HepG2 (cell line): ENCODE measurements around the gene TRPV2. TPM values are rescaled to one million over a fixed set of nuclear protein-coding genes. Genes with fewer than 3 reads are reported as not detected.

Source experiments
- EP300 ChIP-seq, 3 experiments: sonication (generic) in 1 of 3; formaldehyde crosslinking in 1 of 3; IDR thresholded peaks; 2 replicates each; pipeline versions ENCODE4 v1.5.1 to v1.6.1; 2011 to 2020; ENCODE audit warnings: low read depth in 2 of 3, low read length in 2 of 3, borderline replicate concordance in 1 of 3, improper control_type of control experiment in 1 of 3, mild to moderate bottlenecking in 1 of 3, missing genetic modification reagents in 1 of 3, moderate library complexity in 1 of 3
- HMG20A ChIP-seq: IDR thresholded peaks from 2 replicates; pipeline ENCODE4 v1.6.1; 2016; ENCODE audit warnings: borderline replicate concordance
- JDP2 ChIP-seq: sonication (generic); formaldehyde crosslinking; IDR thresholded peaks from 2 replicates; pipeline ENCODE4 v1.8.1; 2022; ENCODE audit warnings: missing genetic modification reagents, borderline replicate concordance
- MATR3 ChIP-seq: sonication (generic); formaldehyde crosslinking; IDR thresholded peaks from 2 replicates; pipeline ENCODE4 v1.4.0; 2020; ENCODE audit warnings: missing genetic modification reagents
- MTF1 ChIP-seq: sonication (generic); formaldehyde crosslinking; IDR thresholded peaks from 2 replicates; pipeline ENCODE4 v1.5.0; 2020; ENCODE audit warnings: missing genetic modification reagents
- MTF2 ChIP-seq: sonication (generic); formaldehyde crosslinking; IDR thresholded peaks from 2 replicates; pipeline ENCODE4 v1.5.0; 2020; ENCODE audit warnings: missing genetic modification reagents, borderline replicate concordance
- PBX3 ChIP-seq: sonication (generic); formaldehyde crosslinking; IDR thresholded peaks from 2 replicates; pipeline ENCODE4 v1.8.1; 2023; ENCODE audit warnings: missing genetic modification reagents, inconsistent platforms, borderline replicate concordance
- RFX1 ChIP-seq: fragments of 450-650 bp; IDR thresholded peaks from 2 replicates; pipeline ENCODE4 v1.6.1; 2017
- TBP ChIP-seq: sonication (generic); formaldehyde crosslinking; IDR thresholded peaks from 2 replicates; pipeline ENCODE4 v1.5.0; 2020; ENCODE audit warnings: missing genetic modification reagents
- ZNF235 ChIP-seq: sonication (generic); formaldehyde crosslinking; IDR thresholded peaks from 2 replicates; pipeline ENCODE4 v1.8.1; 2023; ENCODE audit warnings: mild to moderate bottlenecking, missing genetic modification reagents, borderline replicate concordance
- ZNF260 ChIP-seq: sonication (generic); formaldehyde crosslinking; IDR thresholded peaks from 2 replicates; pipeline ENCODE4 v1.4.0; 2020; ENCODE audit warnings: missing genetic modification reagents, low read depth, mild to moderate bottlenecking, borderline replicate concordance
- ZNF775 ChIP-seq: sonication (generic); formaldehyde crosslinking; IDR thresholded peaks from 2 replicates; pipeline ENCODE4 v1.4.0; 2020; ENCODE audit warnings: missing genetic modification reagents, mild to moderate bottlenecking, moderate library complexity, borderline replicate concordance
- ZSCAN30 ChIP-seq: sonication (generic); formaldehyde crosslinking; IDR thresholded peaks from 2 replicates; pipeline ENCODE4 v1.5.0; 2020; ENCODE audit warnings: mild to moderate bottlenecking, missing genetic modification reagents
- polyA plus RNA-seq, 8 experiments: library from polyadenylated mRNA; depleted of rRNA in 3 of 8; stranded (reverse) in 7 of 8; unstranded in 1 of 8; fragments of >200 nt; fragmentation: Illumina TruSeq in 4 of 8; extraction: Trizol in 4 of 8; gene quantifications; 2 replicates each; pipeline versions ENCODE4 v1.2.1 to v1.2.3, GENCODE V29; 2011 to 2016; ENCODE audit warnings: low read depth in 4 of 8, missing spikeins in 1 of 8, mixed read lengths in 1 of 8; ENCODE audit not compliant: insufficient read depth in 1 of 8
- total RNA-seq, 5 experiments: library from RNA; depleted of rRNA; stranded (reverse); fragments of >200 nt; fragmentation: Illumina TruSeq; extraction: Trizol; gene quantifications; 2 replicates each; pipeline ENCODE4 v1.2.3, GENCODE V29; 2016; ENCODE audit warnings: low read depth in 1 of 5
- TF ChIP-seq, protein P1 (sequence below): sonication (generic); formaldehyde crosslinking; IDR thresholded peaks from 2 replicates; pipeline ENCODE4 v1.4.0; 2020; ENCODE audit warnings: missing genetic modification reagents, borderline replicate concordance
- TF ChIP-seq, protein P2 (sequence below): sonication (generic); formaldehyde crosslinking; IDR thresholded peaks from 2 replicates; pipeline ENCODE4 v1.5.0; 2020; ENCODE audit warnings: mild to moderate bottlenecking, missing genetic modification reagents
- TF ChIP-seq, protein P3 (sequence below): sonication (generic); formaldehyde crosslinking; IDR thresholded peaks from 2 replicates; pipeline ENCODE4 v1.4.0; 2020; ENCODE audit warnings: missing genetic modification reagents

TRPV2 gene
- total and polyA plus RNA-seq, 2 of the 13 experiments (the other 11 are each of a cell fraction or from before 2014, with no cell fraction given) = 13.6 to 21.3 TPM

DNA sequence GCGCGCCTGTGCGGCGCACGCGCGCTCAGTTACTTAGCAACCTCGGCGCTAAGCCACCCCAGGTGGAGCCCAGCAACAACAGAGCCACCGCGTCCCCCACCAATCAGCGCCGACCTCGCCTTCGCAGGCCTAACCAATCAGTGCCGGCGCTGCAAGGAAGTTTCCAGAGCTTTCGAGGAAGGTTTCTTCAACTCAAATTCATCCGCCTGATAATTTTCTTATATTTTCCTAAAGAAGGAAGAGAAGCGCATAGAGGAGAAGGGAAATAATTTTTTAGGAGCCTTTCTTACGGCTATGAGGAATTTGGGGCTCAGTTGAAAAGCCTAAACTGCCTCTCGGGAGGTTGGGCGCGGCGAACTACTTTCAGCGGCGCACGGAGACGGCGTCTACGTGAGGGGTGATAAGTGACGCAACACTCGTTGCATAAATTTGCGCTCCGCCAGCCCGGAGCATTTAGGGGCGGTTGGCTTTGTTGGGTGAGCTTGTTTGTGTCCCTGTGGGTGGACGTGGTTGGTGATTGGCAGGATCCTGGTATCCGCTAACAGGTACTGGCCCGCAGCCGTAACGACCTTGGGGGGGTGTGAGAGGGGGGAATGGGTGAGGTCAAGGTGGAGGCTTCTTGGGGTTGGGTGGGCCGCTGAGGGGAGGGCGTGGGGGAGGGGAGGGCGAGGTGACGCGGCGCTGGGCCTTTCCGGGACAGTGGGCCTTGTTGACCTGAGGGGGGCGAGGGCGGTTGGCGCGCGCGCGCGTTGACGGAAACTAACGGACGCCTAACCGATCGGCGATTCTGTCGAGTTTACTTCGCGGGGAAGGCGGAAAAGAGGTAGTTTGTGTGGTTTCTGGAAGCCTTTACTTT lies 34.5 kb upstream of the TRPV2 start, which contains the start of gene UBB (continued):
- TF ChIP-seq, protein P1, sequence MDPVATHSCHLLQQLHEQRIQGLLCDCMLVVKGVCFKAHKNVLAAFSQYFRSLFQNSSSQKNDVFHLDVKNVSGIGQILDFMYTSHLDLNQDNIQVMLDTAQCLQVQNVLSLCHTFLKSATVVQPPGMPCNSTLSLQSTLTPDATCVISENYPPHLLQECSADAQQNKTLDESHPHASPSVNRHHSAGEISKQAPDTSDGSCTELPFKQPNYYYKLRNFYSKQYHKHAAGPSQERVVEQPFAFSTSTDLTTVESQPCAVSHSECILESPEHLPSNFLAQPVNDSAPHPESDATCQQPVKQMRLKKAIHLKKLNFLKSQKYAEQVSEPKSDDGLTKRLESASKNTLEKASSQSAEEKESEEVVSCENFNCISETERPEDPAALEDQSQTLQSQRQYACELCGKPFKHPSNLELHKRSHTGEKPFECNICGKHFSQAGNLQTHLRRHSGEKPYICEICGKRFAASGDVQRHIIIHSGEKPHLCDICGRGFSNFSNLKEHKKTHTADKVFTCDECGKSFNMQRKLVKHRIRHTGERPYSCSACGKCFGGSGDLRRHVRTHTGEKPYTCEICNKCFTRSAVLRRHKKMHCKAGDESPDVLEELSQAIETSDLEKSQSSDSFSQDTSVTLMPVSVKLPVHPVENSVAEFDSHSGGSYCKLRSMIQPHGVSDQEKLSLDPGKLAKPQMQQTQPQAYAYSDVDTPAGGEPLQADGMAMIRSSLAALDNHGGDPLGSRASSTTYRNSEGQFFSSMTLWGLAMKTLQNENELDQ (CRISPR knock-in tag) = no peak
- TF ChIP-seq ZSCAN30 (peak; percentile 64; the same call in 1 of the 2 replicates), ZNF235 (no peak; the same call in 1 of the 2 replicates), ZNF260 (CRISPR knock-in tag) (no peak), PBX3 (CRISPR knock-in tag) (no peak), ZNF775 (CRISPR knock-in tag) (peak; percentile 43; the same call in 1 of the 2 replicates), MATR3 (CRISPR knock-in tag) (no peak), TBP (CRISPR knock-in tag) (no peak), JDP2 (no peak), RFX1 (peak; percentile 74), HMG20A (CRISPR knock-in tag) (no peak), MTF1 (CRISPR knock-in tag) (peak; percentile 60; the same call in 1 of the 2 replicates), MTF2 (no peak), EP300 (IDR thresholded peaks at IDR 0.05; ENCODE audit: low read depth in 2 of 2, low read length in 2 of 2) (peak in 1 of 2 experiments; percentile 79; a peak in 3 of 4 replicates), EP300 (CRISPR knock-in tag; IDR thresholded peaks at IDR 0.05; ENCODE audit: borderline replicate concordance) (no peak; the same call in 1 of the 2 replicates)
- TF ChIP-seq, protein P2, sequence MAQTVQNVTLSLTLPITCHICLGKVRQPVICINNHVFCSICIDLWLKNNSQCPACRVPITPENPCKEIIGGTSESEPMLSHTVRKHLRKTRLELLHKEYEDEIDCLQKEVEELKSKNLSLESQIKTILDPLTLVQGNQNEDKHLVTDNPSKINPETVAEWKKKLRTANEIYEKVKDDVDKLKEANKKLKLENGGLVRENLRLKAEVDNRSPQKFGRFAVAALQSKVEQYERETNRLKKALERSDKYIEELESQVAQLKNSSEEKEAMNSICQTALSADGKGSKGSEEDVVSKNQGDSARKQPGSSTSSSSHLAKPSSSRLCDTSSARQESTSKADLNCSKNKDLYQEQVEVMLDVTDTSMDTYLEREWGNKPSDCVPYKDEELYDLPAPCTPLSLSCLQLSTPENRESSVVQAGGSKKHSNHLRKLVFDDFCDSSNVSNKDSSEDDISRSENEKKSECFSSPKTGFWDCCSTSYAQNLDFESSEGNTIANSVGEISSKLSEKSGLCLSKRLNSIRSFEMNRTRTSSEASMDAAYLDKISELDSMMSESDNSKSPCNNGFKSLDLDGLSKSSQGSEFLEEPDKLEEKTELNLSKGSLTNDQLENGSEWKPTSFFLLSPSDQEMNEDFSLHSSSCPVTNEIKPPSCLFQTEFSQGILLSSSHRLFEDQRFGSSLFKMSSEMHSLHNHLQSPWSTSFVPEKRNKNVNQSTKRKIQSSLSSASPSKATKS (CRISPR knock-in tag) = peak; percentile 82
- TF ChIP-seq, protein P3, sequence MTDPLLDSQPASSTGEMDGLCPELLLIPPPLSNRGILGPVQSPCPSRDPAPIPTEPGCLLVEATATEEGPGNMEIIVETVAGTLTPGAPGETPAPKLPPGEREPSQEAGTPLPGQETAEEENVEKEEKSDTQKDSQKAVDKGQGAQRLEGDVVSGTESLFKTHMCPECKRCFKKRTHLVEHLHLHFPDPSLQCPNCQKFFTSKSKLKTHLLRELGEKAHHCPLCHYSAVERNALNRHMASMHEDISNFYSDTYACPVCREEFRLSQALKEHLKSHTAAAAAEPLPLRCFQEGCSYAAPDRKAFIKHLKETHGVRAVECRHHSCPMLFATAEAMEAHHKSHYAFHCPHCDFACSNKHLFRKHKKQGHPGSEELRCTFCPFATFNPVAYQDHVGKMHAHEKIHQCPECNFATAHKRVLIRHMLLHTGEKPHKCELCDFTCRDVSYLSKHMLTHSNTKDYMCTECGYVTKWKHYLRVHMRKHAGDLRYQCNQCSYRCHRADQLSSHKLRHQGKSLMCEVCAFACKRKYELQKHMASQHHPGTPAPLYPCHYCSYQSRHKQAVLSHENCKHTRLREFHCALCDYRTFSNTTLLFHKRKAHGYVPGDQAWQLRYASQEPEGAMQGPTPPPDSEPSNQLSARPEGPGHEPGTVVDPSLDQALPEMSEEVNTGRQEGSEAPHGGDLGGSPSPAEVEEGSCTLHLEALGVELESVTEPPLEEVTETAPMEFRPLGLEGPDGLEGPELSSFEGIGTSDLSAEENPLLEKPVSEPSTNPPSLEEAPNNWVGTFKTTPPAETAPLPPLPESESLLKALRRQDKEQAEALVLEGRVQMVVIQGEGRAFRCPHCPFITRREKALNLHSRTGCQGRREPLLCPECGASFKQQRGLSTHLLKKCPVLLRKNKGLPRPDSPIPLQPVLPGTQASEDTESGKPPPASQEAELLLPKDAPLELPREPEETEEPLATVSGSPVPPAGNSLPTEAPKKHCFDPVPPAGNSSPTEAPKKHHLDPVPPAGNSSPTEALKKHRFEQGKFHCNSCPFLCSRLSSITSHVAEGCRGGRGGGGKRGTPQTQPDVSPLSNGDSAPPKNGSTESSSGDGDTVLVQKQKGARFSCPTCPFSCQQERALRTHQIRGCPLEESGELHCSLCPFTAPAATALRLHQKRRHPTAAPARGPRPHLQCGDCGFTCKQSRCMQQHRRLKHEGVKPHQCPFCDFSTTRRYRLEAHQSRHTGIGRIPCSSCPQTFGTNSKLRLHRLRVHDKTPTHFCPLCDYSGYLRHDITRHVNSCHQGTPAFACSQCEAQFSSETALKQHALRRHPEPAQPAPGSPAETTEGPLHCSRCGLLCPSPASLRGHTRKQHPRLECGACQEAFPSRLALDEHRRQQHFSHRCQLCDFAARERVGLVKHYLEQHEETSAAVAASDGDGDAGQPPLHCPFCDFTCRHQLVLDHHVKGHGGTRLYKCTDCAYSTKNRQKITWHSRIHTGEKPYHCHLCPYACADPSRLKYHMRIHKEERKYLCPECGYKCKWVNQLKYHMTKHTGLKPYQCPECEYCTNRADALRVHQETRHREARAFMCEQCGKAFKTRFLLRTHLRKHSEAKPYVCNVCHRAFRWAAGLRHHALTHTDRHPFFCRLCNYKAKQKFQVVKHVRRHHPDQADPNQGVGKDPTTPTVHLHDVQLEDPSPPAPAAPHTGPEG (CRISPR knock-in tag) = no peak
